DND-41 (cell line): ENCODE measurements around the gene PRIMA1.

Experiments
- ATAC-seq: fragments of 200-7000 bp; cut with Tn5 transposase; 3 replicates; pipeline ENCODE4 v1.9.1; 2021; ENCODE audit warnings: low read depth; ENCODE audit not compliant: insufficient read depth
- DNase-seq: peaks from one replicate; pipeline ENCODE4 v3.0.0-alpha.2; 2020
- H2AFZ ChIP-seq: 2 replicates; pipeline ENCODE4 v1.6.0; 2012; ENCODE audit warnings: low read depth, low read length
- H3K27ac ChIP-seq: 2 replicates; pipeline ENCODE4 v1.5.1; 2012; ENCODE audit warnings: low read length, inconsistent platforms
- H3K27me3 ChIP-seq: fragments of 200-600 bp; sonication (generic); 2 replicates; pipeline ENCODE4 v1.6.0; 2012; ENCODE audit warnings: low read length, mild to moderate bottlenecking, inconsistent platforms; ENCODE audit not compliant: insufficient read depth, poor library complexity
- H3K36me3 ChIP-seq: 2 replicates; pipeline ENCODE4 v1.5.1; 2012; ENCODE audit warnings: low read length, inconsistent platforms; ENCODE audit not compliant: insufficient read depth
- H3K4me1 ChIP-seq: 2 replicates; pipeline ENCODE4 v1.5.1; 2012; ENCODE audit warnings: mild to moderate bottlenecking, low read length; ENCODE audit not compliant: insufficient read depth
- H3K4me2 ChIP-seq: 2 replicates; pipeline ENCODE4 v1.6.0; 2012; ENCODE audit warnings: mild to moderate bottlenecking, moderate library complexity, low read length, inconsistent platforms; ENCODE audit not compliant: insufficient read depth
- H3K4me3 ChIP-seq, 2 experiments: fragments of 200-600 bp in 1 of 2; shearing (Covaris generic) in 1 of 2; 2 replicates each; pipeline ENCODE4 v1.5.1; 2012 to 2016; ENCODE audit warnings: inconsistent platforms in 2 of 2, low read length in 2 of 2, mild to moderate bottlenecking in 2 of 2, low read depth in 1 of 2, moderate library complexity in 1 of 2
- H3K79me2 ChIP-seq: 2 replicates; pipeline ENCODE4 v1.6.0; 2012; ENCODE audit warnings: low read length, inconsistent platforms; ENCODE audit not compliant: insufficient read depth
- H3K9ac ChIP-seq: 2 replicates; pipeline ENCODE4 v1.6.0; 2012; ENCODE audit warnings: low read depth, mild to moderate bottlenecking, inconsistent platforms, low read length, moderate library complexity
- H3K9me3 ChIP-seq: 2 replicates; pipeline ENCODE4 v1.5.1; 2012; ENCODE audit warnings: low read length, moderate library complexity, mild to moderate bottlenecking, inconsistent platforms; ENCODE audit not compliant: insufficient read depth, severe bottlenecking
- H4K20me1 ChIP-seq: 2 replicates; pipeline ENCODE4 v1.6.0; 2012; ENCODE audit warnings: low read length; ENCODE audit not compliant: insufficient read depth
- EZH2 ChIP-seq: IDR thresholded peaks from 3 replicates; pipeline ENCODE4 v1.6.1; 2012; ENCODE audit warnings: borderline replicate concordance, low read depth, mild to moderate bottlenecking, moderate library complexity, low read length, inconsistent platforms; ENCODE audit not compliant: severe bottlenecking
- TF ChIP-seq, protein P1 (sequence below): IDR thresholded peaks from 2 replicates; pipeline ENCODE4 v1.5.1; 2012; ENCODE audit warnings: borderline replicate concordance, low read length, moderate library complexity, mild to moderate bottlenecking; ENCODE audit not compliant: poor library complexity, severe bottlenecking; ENCODE audit errors: extremely low read depth

PRIMA1 gene

DNA sequence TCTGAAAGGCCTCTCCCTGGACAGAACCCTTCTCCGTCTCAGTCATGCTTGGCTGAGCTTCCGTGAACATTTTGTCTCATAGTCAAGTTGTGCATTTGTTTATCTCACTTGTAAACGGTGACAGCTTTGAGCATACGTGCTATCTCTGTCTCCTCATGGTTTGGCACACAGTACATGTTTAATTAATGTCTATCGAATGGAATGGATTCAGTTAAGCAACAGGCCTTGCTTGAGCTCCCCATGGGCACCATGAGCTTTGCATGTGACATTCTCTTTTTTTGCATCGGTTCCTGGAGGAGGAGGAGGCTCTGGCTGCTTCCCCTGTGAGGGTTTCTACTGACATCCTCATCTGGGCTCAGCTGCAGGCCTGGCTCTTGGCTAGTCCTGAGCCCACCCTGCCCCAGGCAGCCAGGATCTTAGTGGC lies 80.0 kb downstream of the PRIMA1 start:
- no peaks in the 10 kb centered on the region for H3K79me2 ChIP-seq
- no peaks in the 10 kb centered on the region for H3K4me1 ChIP-seq
- peaks cover 9% of the 10 kb centered on the region for H3K27me3 ChIP-seq
- ATAC-seq, result no peak
- H3K36me3 ChIP-seq, result no peaks in the 10 kb centered on the region
- H3K4me3 ChIP-seq, result no peak overlapping the region
- no peak overlapping the region for H3K4me2 ChIP-seq
- DNase-seq, result no peak
- no peaks in the 10 kb centered on the region for H4K20me1 ChIP-seq
- no peak overlapping the region for H3K9ac ChIP-seq
- no peak for TF ChIP-seq EZH2
- TF ChIP-seq, protein P1, sequence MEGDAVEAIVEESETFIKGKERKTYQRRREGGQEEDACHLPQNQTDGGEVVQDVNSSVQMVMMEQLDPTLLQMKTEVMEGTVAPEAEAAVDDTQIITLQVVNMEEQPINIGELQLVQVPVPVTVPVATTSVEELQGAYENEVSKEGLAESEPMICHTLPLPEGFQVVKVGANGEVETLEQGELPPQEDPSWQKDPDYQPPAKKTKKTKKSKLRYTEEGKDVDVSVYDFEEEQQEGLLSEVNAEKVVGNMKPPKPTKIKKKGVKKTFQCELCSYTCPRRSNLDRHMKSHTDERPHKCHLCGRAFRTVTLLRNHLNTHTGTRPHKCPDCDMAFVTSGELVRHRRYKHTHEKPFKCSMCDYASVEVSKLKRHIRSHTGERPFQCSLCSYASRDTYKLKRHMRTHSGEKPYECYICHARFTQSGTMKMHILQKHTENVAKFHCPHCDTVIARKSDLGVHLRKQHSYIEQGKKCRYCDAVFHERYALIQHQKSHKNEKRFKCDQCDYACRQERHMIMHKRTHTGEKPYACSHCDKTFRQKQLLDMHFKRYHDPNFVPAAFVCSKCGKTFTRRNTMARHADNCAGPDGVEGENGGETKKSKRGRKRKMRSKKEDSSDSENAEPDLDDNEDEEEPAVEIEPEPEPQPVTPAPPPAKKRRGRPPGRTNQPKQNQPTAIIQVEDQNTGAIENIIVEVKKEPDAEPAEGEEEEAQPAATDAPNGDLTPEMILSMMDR, result no peak
- H2AFZ ChIP-seq, result no peak overlapping the region
- H3K27ac ChIP-seq, result no peak overlapping the region
- no peaks in the 10 kb centered on the region for H3K9me3 ChIP-seq

- H3K4me2 ChIP-seq, result no peak overlapping the region
- no peak for ATAC-seq
Observed at GRCh38 chr14:93707475-93707874, 80.8 kb downstream of the PRIMA1 start.

GRCh38 chr14:93706360-93706955 lies 81.8 kb downstream of the PRIMA1 start:
- ATAC-seq, result no peak
- H3K4me2 ChIP-seq, result no peak overlapping the region
- TF ChIP-seq, protein P1, result no peak
- no peak for TF ChIP-seq EZH2

More at GRCh38 chr14:93707475-93707874, 80.8 kb downstream of the PRIMA1 start:
- DNase-seq, result no peak
- no peak for TF ChIP-seq EZH2
- TF ChIP-seq, protein P1, result no peak
- Histone ChIP-seq H2AFZ (no peak overlapping the region), H4K20me1 (no peaks in the 10 kb centered on the region), H3K27ac (no peak overlapping the region), H3K4me3 (no peak overlapping the region), H3K4me1 (no peaks in the 10 kb centered on the region), H3K9ac (no peak overlapping the region), H3K9me3 (no peaks in the 10 kb centered on the region), H3K79me2 (no peaks in the 10 kb centered on the region), H3K36me3 (no peaks in the 10 kb centered on the region), H3K27me3 (peaks cover 9% of the 10 kb centered on the region)

More at GRCh38 chr14:93706360-93706955, 81.8 kb downstream of the PRIMA1 start:
- peaks cover 9% of the 10 kb centered on the region for H3K27me3 ChIP-seq
- no peak overlapping the region for H2AFZ ChIP-seq
- no peaks in the 10 kb centered on the region for H3K9me3 ChIP-seq
- H3K4me1 ChIP-seq, result no peaks in the 10 kb centered on the region
- no peaks in the 10 kb centered on the region for H3K79me2 ChIP-seq
- no peak overlapping the region for H3K27ac ChIP-seq
- DNase-seq, result no peak
- no peak overlapping the region for H3K4me3 ChIP-seq
- no peaks in the 10 kb centered on the region for H3K36me3 ChIP-seq
- H4K20me1 ChIP-seq, result no peaks in the 10 kb centered on the region
- H3K9ac ChIP-seq, result no peak overlapping the region
